ENCODE measurements around the gene TXNDC16. TPM values are rescaled to one million over a fixed set of nuclear protein-coding genes. Genes with fewer than 3 reads are reported as not detected.

The TXNDC16 gene
- total and polyA plus RNA-seq, 9 of the 15 experiments (the other 6 are each of a cell fraction or from before 2014, with no cell fraction given), result 1.8 to 6.2 (median 4.9) TPM

DNA sequence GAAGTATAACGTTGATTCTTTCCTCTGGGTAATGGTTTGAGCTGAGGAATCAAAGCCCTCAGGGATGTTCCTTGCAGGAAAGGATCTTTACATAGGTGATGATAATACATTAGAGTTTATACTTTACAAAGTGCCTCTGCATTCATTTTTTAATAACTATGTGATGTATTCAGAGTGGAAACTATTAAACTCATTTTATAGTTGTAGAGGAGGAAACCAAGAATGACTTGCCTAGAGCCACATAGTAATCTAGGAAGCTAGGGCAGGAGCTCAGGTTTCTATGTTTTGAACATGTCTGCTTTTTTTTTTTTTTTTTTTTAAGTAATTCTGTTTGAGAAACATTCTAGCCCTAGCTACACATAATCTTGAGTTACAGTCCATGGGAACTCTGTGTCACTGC, 117.3 kb downstream of the TXNDC16 start:
- TF ChIP-seq RBM15 (IDR thresholded peaks at IDR 0.05; ENCODE audit: insufficient read depth, low read length), result no peak
- no peak for TF ChIP-seq ZNF431 (CRISPR knock-in tag; IDR thresholded peaks at IDR 0.05)
- no peak for TF ChIP-seq FOSL1 (tag; conservative IDR thresholded peaks at IDR 0.05)
- TF ChIP-seq ZNF124 (CRISPR knock-in tag; IDR thresholded peaks at IDR 0.05), result no peak
- no peak for TF ChIP-seq RB1 (IDR thresholded peaks at IDR 0.05; ENCODE audit: low read depth)
- TF ChIP-seq, protein P1, sequence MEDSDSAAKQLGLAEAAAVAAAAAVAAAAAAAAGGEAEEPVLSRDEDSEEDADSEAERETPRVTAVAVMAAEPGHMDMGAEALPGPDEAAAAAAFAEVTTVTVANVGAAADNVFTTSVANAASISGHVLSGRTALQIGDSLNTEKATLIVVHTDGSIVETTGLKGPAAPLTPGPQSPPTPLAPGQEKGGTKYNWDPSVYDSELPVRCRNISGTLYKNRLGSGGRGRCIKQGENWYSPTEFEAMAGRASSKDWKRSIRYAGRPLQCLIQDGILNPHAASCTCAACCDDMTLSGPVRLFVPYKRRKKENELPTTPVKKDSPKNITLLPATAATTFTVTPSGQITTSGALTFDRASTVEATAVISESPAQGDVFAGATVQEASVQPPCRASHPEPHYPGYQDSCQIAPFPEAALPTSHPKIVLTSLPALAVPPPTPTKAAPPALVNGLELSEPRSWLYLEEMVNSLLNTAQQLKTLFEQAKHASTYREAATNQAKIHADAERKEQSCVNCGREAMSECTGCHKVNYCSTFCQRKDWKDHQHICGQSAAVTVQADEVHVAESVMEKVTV (CRISPR knock-in tag; IDR thresholded peaks at IDR 0.05), result no peak
- no TSS peak for BruUV-seq (replicated peaks)
- no peak overlapping the region for H3K9ac ChIP-seq (ENCODE audit: insufficient read depth in 1 of 2, low read depth in 2 of 2, low read length in 2 of 2)
- no peak overlapping the region for H3K27ac ChIP-seq (ENCODE audit: extremely low read depth, low read depth, low read length)
- in situ Hi-C loops (cut with MboI), result no loop called here
- H3K9me3 ChIP-seq (replicated peaks; ENCODE audit: control insufficient read depth, insufficient read depth, low read depth, low read length), result no peaks in the 10 kb centered on the region
- CTCF ChIA-PET (ENCODE audit: low intra/inter-chr PET ratio), result no interaction called here
- no peaks in the 10 kb centered on the region for H3K27me3 ChIP-seq (ENCODE audit: control insufficient read depth in 2 of 2, insufficient read depth in 2 of 2, low read length in 2 of 2)
- 14% methylated on average over 1 of the region's 1 CpG for WGBS (ENCODE audit: insufficient coverage, low coverage, missing lambda C conversion rate)
- H3K4me2 ChIP-seq (ENCODE audit: insufficient read depth, low read length), result no peak overlapping the region
- no peaks in the 10 kb centered on the region for H4K20me1 ChIP-seq (replicated peaks; ENCODE audit: control insufficient read depth, insufficient read depth, low read length)
- no peak for FAIRE-seq
- peaks cover 3% of the 10 kb centered on the region for H3K9me1 ChIP-seq (ENCODE audit: control insufficient read depth, insufficient read depth, low read length)
- no peaks in the 10 kb centered on the region for H3K36me3 ChIP-seq (ENCODE audit: control insufficient read depth, insufficient read depth, low read length)
- no peak for ATAC-seq
- POLR2A ChIA-PET, result no interaction called here
- no peaks in the 10 kb centered on the region for H3K79me2 ChIP-seq (ENCODE audit: control insufficient read depth, insufficient read depth, low read length)
- no peaks in the 10 kb centered on the region for H3K4me1 ChIP-seq (replicated peaks in 1 of 2; ENCODE audit: control insufficient read depth in 2 of 2, insufficient read depth in 2 of 2, low read length in 2 of 2)
- no peak overlapping the region for H3K4me3 ChIP-seq
- intact Hi-C loops (cut with micrococcal nuclease), result no loop called here
- no peak for DNase-seq (ENCODE audit: extremely low read depth in 1 of 4, low spot score in 3 of 4)
- no peak overlapping the region for H2AFZ ChIP-seq (ENCODE audit: low read depth, low read length)

Measured in K562 (cell line).